Esophagus squamous epithelium (tissue), 4 donors: Measurements from ENCODE around the gene TOE1.

Experiments
- POLR2A ChIP-seq, 4 donors: fragments of 450-650 bp; IDR thresholded peaks; one replicate each; pipeline ENCODE4 v1.6.1; 2017; ENCODE audit warnings: antibody characterized with exemption in 4 of 4, mild to moderate bottlenecking in 4 of 4, moderate library complexity in 3 of 4
- TF ChIP-seq, protein P1 (sequence below), 6 experiments: fragments of 450-650 bp in 4 of 6; fragments of 200-600 bp in 2 of 6; sonication (generic) in 2 of 6; IDR thresholded peaks; one replicate each; pipeline ENCODE4 v1.5.1; 2016 to 2019; ENCODE audit warnings: antibody characterized with exemption in 6 of 6, mild to moderate bottlenecking in 4 of 6, moderate library complexity in 4 of 6

DNA sequence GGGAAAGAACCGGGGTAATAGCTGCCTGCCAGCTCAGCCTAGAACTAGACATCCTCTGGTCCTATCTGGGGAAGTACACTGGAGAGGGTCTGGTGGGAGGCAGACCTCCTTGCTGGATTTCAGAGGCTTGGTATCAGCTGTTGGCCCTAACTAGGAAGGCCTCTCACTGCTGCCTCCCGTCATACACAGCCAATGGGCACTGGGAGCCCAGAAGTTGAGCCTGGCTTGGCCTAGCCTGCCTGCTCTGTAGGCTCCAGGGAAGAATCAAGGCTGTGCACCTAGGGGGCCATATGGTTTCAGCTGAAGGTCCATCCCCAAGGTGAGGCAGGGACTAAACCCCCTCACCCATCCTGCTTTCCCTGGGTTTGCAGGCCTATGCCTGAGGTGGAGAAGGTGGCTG is 4.5 kb downstream of the TOE1 start:
- TF ChIP-seq, protein P1, sequence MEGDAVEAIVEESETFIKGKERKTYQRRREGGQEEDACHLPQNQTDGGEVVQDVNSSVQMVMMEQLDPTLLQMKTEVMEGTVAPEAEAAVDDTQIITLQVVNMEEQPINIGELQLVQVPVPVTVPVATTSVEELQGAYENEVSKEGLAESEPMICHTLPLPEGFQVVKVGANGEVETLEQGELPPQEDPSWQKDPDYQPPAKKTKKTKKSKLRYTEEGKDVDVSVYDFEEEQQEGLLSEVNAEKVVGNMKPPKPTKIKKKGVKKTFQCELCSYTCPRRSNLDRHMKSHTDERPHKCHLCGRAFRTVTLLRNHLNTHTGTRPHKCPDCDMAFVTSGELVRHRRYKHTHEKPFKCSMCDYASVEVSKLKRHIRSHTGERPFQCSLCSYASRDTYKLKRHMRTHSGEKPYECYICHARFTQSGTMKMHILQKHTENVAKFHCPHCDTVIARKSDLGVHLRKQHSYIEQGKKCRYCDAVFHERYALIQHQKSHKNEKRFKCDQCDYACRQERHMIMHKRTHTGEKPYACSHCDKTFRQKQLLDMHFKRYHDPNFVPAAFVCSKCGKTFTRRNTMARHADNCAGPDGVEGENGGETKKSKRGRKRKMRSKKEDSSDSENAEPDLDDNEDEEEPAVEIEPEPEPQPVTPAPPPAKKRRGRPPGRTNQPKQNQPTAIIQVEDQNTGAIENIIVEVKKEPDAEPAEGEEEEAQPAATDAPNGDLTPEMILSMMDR (IDR thresholded peaks at IDR 0.05), result no peak
- no peak for TF ChIP-seq POLR2A (IDR thresholded peaks at IDR 0.05)
